CD14-positive monocyte (primary cell): ENCODE measurements around the gene LIPN. TPM values are rescaled to one million over a fixed set of nuclear protein-coding genes. Genes with fewer than 3 reads are reported as not detected.
A peak's percentile ranks its signal among the peaks of the same experiment; 100 is the strongest.

Source experiments
- DNase-seq, 3 donors: peaks; one replicate each; pipeline ENCODE4 v3.0.0-alpha.2; 2011 to 2022
- H2AFZ ChIP-seq: 2 replicates; pipeline ENCODE4 v1.6.0; 2012; ENCODE audit warnings: mild to moderate bottlenecking, low read depth, low read length, inconsistent platforms; ENCODE audit not compliant: insufficient read depth, poor library complexity, severe bottlenecking
- H3K27ac ChIP-seq, 2 donors: 1 replicate in 1 of 2; 2 replicates in 1 of 2; pipeline ENCODE4 v1.5.1; 2012 to 2013; ENCODE audit warnings: low read length in 2 of 2, control low read depth in 1 of 2, inconsistent platforms in 1 of 2, low read depth in 1 of 2, mild to moderate bottlenecking in 1 of 2
- H3K27me3 ChIP-seq, 2 donors: one replicate each; pipeline versions ENCODE4 v1.6.0 to v1.6.1; 2011 to 2013; ENCODE audit warnings: low read length in 2 of 2; ENCODE audit not compliant: control insufficient read depth in 2 of 2, insufficient read depth in 2 of 2
- H3K36me3 ChIP-seq, 2 donors: replicated peaks in 1 of 2; 1 replicate in 1 of 2; 2 replicates in 1 of 2; pipeline versions ENCODE4 v1.5.1 to v1.6.1; 2012 to 2013; ENCODE audit warnings: low read length in 2 of 2, control low read depth in 1 of 2, inconsistent platforms in 1 of 2, mild to moderate bottlenecking in 1 of 2; ENCODE audit not compliant: insufficient read depth in 2 of 2, control insufficient read depth in 1 of 2
- H3K4me1 ChIP-seq, 2 donors: 1 replicate in 1 of 2; 2 replicates in 1 of 2; pipeline versions ENCODE4 v1.5.1 to v1.6.1; 2012 to 2013; ENCODE audit warnings: low read length in 2 of 2, control low read depth in 1 of 2, inconsistent platforms in 1 of 2, mild to moderate bottlenecking in 1 of 2, moderate library complexity in 1 of 2; ENCODE audit not compliant: insufficient read depth in 2 of 2, control insufficient read depth in 1 of 2
- H3K4me2 ChIP-seq: replicated peaks from 2 replicates; pipeline ENCODE3; 2012; ENCODE audit warnings: low read length, moderate library complexity, mild to moderate bottlenecking; ENCODE audit not compliant: poor library complexity, severe bottlenecking; ENCODE audit errors: extremely low read depth
- H3K4me3 ChIP-seq, 3 experiments: fragments of 200-600 bp in 1 of 3; sonication (generic) in 1 of 3; replicated peaks in 1 of 3; 1 replicate in 2 of 3; 2 replicates in 1 of 3; pipeline ENCODE4 v1.5.1; 2011 to 2013; ENCODE audit warnings: low read length in 3 of 3, mild to moderate bottlenecking in 3 of 3, control low read depth in 2 of 3, low read depth in 2 of 3, inconsistent platforms in 1 of 3, moderate library complexity in 1 of 3
- H3K79me2 ChIP-seq: 2 replicates; pipeline ENCODE4 v1.6.0; 2012; ENCODE audit warnings: mild to moderate bottlenecking, control low read depth, inconsistent platforms, low read length, moderate library complexity; ENCODE audit not compliant: insufficient read depth
- H3K9ac ChIP-seq: 2 replicates; pipeline ENCODE4 v1.6.0; 2017; ENCODE audit warnings: low read length, mild to moderate bottlenecking; ENCODE audit not compliant: insufficient read depth, poor library complexity, severe bottlenecking
- H3K9me3 ChIP-seq, 2 donors: replicated peaks in 1 of 2; 1 replicate in 1 of 2; 2 replicates in 1 of 2; pipeline versions ENCODE4 v1.5.1 to v1.6.1; 2012 to 2013; ENCODE audit warnings: low read length in 2 of 2, control low read depth in 1 of 2; ENCODE audit not compliant: control insufficient read depth in 1 of 2, insufficient read depth in 1 of 2
- H4K20me1 ChIP-seq: 2 replicates; pipeline ENCODE4 v1.6.0; 2012; ENCODE audit warnings: mild to moderate bottlenecking, low read length, control low read depth, moderate library complexity; ENCODE audit not compliant: insufficient read depth
- H3K27ac Mint-ChIP-seq, 7 donors: one replicate each; pipeline ENCODE4 v1.8.0; 2020; ENCODE audit warnings: mild to moderate bottlenecking in 7 of 7, mixed read lengths in 7 of 7, moderate library complexity in 6 of 7, inconsistent platforms in 2 of 7
- H3K27me3 Mint-ChIP-seq, 3 donors: one replicate each; pipeline ENCODE4 v1.8.0; 2021 to 2022; ENCODE audit warnings: low read depth in 3 of 3, mild to moderate bottlenecking in 3 of 3, mixed read lengths in 3 of 3, moderate library complexity in 3 of 3, inconsistent platforms in 1 of 3
- H3K36me3 Mint-ChIP-seq, 2 donors: one replicate each; pipeline ENCODE4 v1.8.0; 2020; ENCODE audit warnings: mixed read lengths in 2 of 2, inconsistent platforms in 1 of 2, mild to moderate bottlenecking in 1 of 2
- H3K4me1 Mint-ChIP-seq: one replicate; pipeline ENCODE4 v1.8.0; 2020; ENCODE audit warnings: mild to moderate bottlenecking, mixed read lengths
- H3K4me3 Mint-ChIP-seq, 2 donors: one replicate each; pipeline ENCODE4 v1.8.0; 2020; ENCODE audit warnings: mild to moderate bottlenecking in 2 of 2, mixed read lengths in 2 of 2, moderate library complexity in 1 of 2
- H3K9me3 Mint-ChIP-seq, 7 donors: one replicate each; pipeline ENCODE4 v1.8.0; 2020 to 2022; ENCODE audit warnings: mixed read lengths in 7 of 7, mild to moderate bottlenecking in 6 of 7, moderate library complexity in 6 of 7, inconsistent platforms in 2 of 7
- WGBS: methylation state at CpG from one replicate; pipeline ENCODE4 v1.1.5; 2013; ENCODE audit warnings: missing lambda C conversion rate; ENCODE audit not compliant: insufficient coverage; 5-methylcytosine and 5-hydroxymethylcytosine counted together
- intact Hi-C, 2 donors: fragments of 100-400 bp; cut with micrococcal nuclease; formaldehyde crosslinking; loops; one replicate each; pipeline versions ENCODE4 v1.15.0 to v1.15.1; 2023
- polyA plus RNA-seq, 3 donors: library from polyadenylated mRNA; depleted of rRNA in 1 of 3; unstranded in 2 of 3; stranded (reverse) in 1 of 3; fragments of 300-500 nt in 2 of 3; fragments of >200 nt in 1 of 3; fragmentation: Illumina TruSeq in 2 of 3; gene quantifications; 1 replicate in 2 of 3; 2 replicates in 1 of 3; pipeline ENCODE4 v1.2.3, GENCODE V29; 2012 to 2021
- TF ChIP-seq, protein P1 (sequence below): fragments of 200-600 bp; IDR thresholded peaks from one replicate; pipeline ENCODE4 v1.8.0; 2022; ENCODE audit warnings: antibody characterized with exemption, mild to moderate bottlenecking

Gene LIPN
- polyA plus RNA-seq, 3 donors = 8.9 to 12.9 (median 10.1) TPM

- no peaks in the 10 kb centered on the region for H3K9me3 ChIP-seq
- H3K9ac ChIP-seq = no peak overlapping the region
- H3K79me2 ChIP-seq = peaks cover 12% of the 10 kb centered on the region
- TF ChIP-seq, protein P1, sequence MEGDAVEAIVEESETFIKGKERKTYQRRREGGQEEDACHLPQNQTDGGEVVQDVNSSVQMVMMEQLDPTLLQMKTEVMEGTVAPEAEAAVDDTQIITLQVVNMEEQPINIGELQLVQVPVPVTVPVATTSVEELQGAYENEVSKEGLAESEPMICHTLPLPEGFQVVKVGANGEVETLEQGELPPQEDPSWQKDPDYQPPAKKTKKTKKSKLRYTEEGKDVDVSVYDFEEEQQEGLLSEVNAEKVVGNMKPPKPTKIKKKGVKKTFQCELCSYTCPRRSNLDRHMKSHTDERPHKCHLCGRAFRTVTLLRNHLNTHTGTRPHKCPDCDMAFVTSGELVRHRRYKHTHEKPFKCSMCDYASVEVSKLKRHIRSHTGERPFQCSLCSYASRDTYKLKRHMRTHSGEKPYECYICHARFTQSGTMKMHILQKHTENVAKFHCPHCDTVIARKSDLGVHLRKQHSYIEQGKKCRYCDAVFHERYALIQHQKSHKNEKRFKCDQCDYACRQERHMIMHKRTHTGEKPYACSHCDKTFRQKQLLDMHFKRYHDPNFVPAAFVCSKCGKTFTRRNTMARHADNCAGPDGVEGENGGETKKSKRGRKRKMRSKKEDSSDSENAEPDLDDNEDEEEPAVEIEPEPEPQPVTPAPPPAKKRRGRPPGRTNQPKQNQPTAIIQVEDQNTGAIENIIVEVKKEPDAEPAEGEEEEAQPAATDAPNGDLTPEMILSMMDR = no peak
- no peak overlapping the region for H3K4me2 ChIP-seq
- DNase-seq = no peak
- peaks cover 58% of the 10 kb centered on the region for H3K4me1 Mint-ChIP-seq
- H3K27me3 ChIP-seq = no peaks in the 10 kb centered on the region
- H3K27me3 Mint-ChIP-seq = peaks cover 0 to 2% (median 0%) of the 10 kb centered on the region in 3 donors
- H2AFZ ChIP-seq = no peak overlapping the region
- no CpG with 5 or more reads among the region's 3 CpGs for WGBS
- H3K4me3 ChIP-seq = no peak overlapping the region
- intact Hi-C loops = no loop called here
- no peaks in the 10 kb centered on the region for H4K20me1 ChIP-seq
- peaks cover 17 to 33% of the 10 kb centered on the region in 2 donors for H3K36me3 ChIP-seq
- H3K4me1 ChIP-seq = peaks cover 31 to 73% of the 10 kb centered on the region in 2 donors
- H3K27ac ChIP-seq = peak overlapping the region in 1 of 2 donors; percentile 2
- H3K27ac Mint-ChIP-seq = peak overlapping the region in 3 of 7 donors; percentile 7 to 85 (median 66)
- H3K4me3 Mint-ChIP-seq = no peak overlapping the region
- H3K9me3 Mint-ChIP-seq = peaks cover 0 to 2% (median 0%) of the 10 kb centered on the region in 7 donors
- H3K36me3 Mint-ChIP-seq = peaks cover 33 to 35% of the 10 kb centered on the region in 2 donors
Measured at GRCh38 chr10:88764110-88764509, 4.3 kb downstream of the LIPN start.

- peaks cover 35 to 38% of the 10 kb centered on the region in 2 donors for H3K36me3 Mint-ChIP-seq
Measured at GRCh38 chr10:88765816-88766215, 6.0 kb downstream of the LIPN start.

More at GRCh38 chr10:88765816-88766215, 6.0 kb downstream of the LIPN start:
- Mint-ChIP-seq H3K9me3 (peaks cover 0 to 2% (median 0%) of the 10 kb centered on the region in 7 donors), H3K4me3 (peak overlapping the region in 1 of 2 donors; percentile 46), H3K4me1 (peaks cover 51% of the 10 kb centered on the region), H3K27me3 (peaks cover 0 to 2% (median 0%) of the 10 kb centered on the region in 3 donors), H3K27ac (peak overlapping the region; percentile 89 to 98 (median 96))
- peaks cover 22 to 58% of the 10 kb centered on the region in 2 donors for H3K4me1 ChIP-seq
- intact Hi-C loops = no loop called here
- H3K9ac ChIP-seq = no peak overlapping the region
- TF ChIP-seq, protein P1 = no peak
- peaks cover 7% of the 10 kb centered on the region for H3K79me2 ChIP-seq
- no peaks in the 10 kb centered on the region for H3K9me3 ChIP-seq
- peak overlapping the region in 1 of 3 experiments; percentile 42 for H3K4me3 ChIP-seq
- H2AFZ ChIP-seq = no peak overlapping the region
- peaks cover 17 to 39% of the 10 kb centered on the region in 2 donors for H3K36me3 ChIP-seq
- peak overlapping the region in 1 of 2 donors; percentile 78 for H3K27ac ChIP-seq
- H3K27me3 ChIP-seq = no peaks in the 10 kb centered on the region
- DNase-seq = peak; percentile 17 to 34 (median 22)
- H4K20me1 ChIP-seq = no peaks in the 10 kb centered on the region
- WGBS = no CpG with 5 or more reads among the region's 1 CpG
- H3K4me2 ChIP-seq = peak overlapping the region; percentile 22
